ENCODE results near the gene RAET1G. TPM values are rescaled to one million over a fixed set of nuclear protein-coding genes. Genes with fewer than 3 reads are reported as not detected.

Gene RAET1G
- total RNA-seq, 1 donor from 2014 or later, result not detected

- ATAC-seq (ENCODE audit: low read depth) (no peak), DNase-seq (no peak)
- Mint-ChIP-seq H3K27me3 (peaks cover 21% of the 10 kb centered on the region), H3K36me3 (ENCODE audit: low read depth) (no peaks in the 10 kb centered on the region), H3K27ac (no peak overlapping the region), H3K4me3 (no peak overlapping the region), H3K4me1 (no peaks in the 10 kb centered on the region), H3K9me3 (no peaks in the 10 kb centered on the region)
- TF ChIP-seq CTCF (IDR thresholded peaks at IDR 0.05), result no peak
- ChIA-PET POLR2A (no interaction called here), CTCF (no interaction called here)
- intact Hi-C loops (cut with micrococcal nuclease), result no loop called here
These were observed 38.3 kb downstream of the RAET1G start for GRCh38 chr6:149884617-149885016.

- no peak for ATAC-seq (ENCODE audit: low read depth)
- CTCF ChIA-PET, result no interaction called here
These were observed 38.7 kb downstream of the RAET1G start for GRCh38 chr6:149884215-149884614.

GRCh38 chr6:149881860-149882259, 41.1 kb downstream of the RAET1G start:
- ATAC-seq (ENCODE audit: low read depth), result no peak
- no peaks in the 10 kb centered on the region for H3K9me3 Mint-ChIP-seq
- TF ChIP-seq CTCF (IDR thresholded peaks at IDR 0.05), result no peak
- no peak overlapping the region for H3K27ac Mint-ChIP-seq
- no peak overlapping the region for H3K4me3 Mint-ChIP-seq
- peaks cover 35% of the 10 kb centered on the region for H3K27me3 Mint-ChIP-seq
- intact Hi-C loops (cut with micrococcal nuclease), result no loop called here
- DNase-seq, result no peak
- CTCF ChIA-PET, result no interaction called here
- no peaks in the 10 kb centered on the region for H3K4me1 Mint-ChIP-seq
- H3K36me3 Mint-ChIP-seq (ENCODE audit: low read depth), result no peaks in the 10 kb centered on the region
- POLR2A ChIA-PET, result no interaction called here

More at GRCh38 chr6:149884215-149884614, 38.7 kb downstream of the RAET1G start:
- peaks cover 23% of the 10 kb centered on the region for H3K27me3 Mint-ChIP-seq
- POLR2A ChIA-PET, result no interaction called here
- H3K27ac Mint-ChIP-seq, result no peak overlapping the region
- no peak for TF ChIP-seq CTCF (IDR thresholded peaks at IDR 0.05)
- intact Hi-C loops (cut with micrococcal nuclease), result no loop called here
- no peaks in the 10 kb centered on the region for H3K4me1 Mint-ChIP-seq
- DNase-seq, result no peak
- no peak overlapping the region for H3K4me3 Mint-ChIP-seq
- no peaks in the 10 kb centered on the region for H3K9me3 Mint-ChIP-seq
- no peaks in the 10 kb centered on the region for H3K36me3 Mint-ChIP-seq (ENCODE audit: low read depth)

- no peak for ATAC-seq (ENCODE audit: low read depth)
- no peaks in the 10 kb centered on the region for H3K4me1 Mint-ChIP-seq
- H3K27ac Mint-ChIP-seq, result no peak overlapping the region
- H3K4me3 Mint-ChIP-seq, result no peak overlapping the region
- no peaks in the 10 kb centered on the region for H3K9me3 Mint-ChIP-seq
- DNase-seq, result no peak
- POLR2A ChIA-PET, result no interaction called here
- H3K36me3 Mint-ChIP-seq (ENCODE audit: low read depth), result no peaks in the 10 kb centered on the region
- TF ChIP-seq CTCF (IDR thresholded peaks at IDR 0.05), result no peak
- intact Hi-C loops (cut with micrococcal nuclease), result no loop called here
- CTCF ChIA-PET, result no interaction called here
- H3K27me3 Mint-ChIP-seq, result peaks cover 38% of the 10 kb centered on the region
These were observed 41.7 kb downstream of the RAET1G start for GRCh38 chr6:149881066-149881766.

- no peak for TF ChIP-seq CTCF (IDR thresholded peaks at IDR 0.05)
- intact Hi-C loops (cut with micrococcal nuclease), result no loop called here
- Mint-ChIP-seq H3K27ac (no peak overlapping the region), H3K9me3 (peaks cover 2% of the 10 kb centered on the region), H3K36me3 (ENCODE audit: low read depth) (no peaks in the 10 kb centered on the region), H3K4me3 (no peak overlapping the region), H3K27me3 (peaks cover 48% of the 10 kb centered on the region), H3K4me1 (no peaks in the 10 kb centered on the region)
- no peak for DNase-seq
- ATAC-seq (ENCODE audit: low read depth), result no peak
- CTCF ChIA-PET, result no interaction called here
- POLR2A ChIA-PET, result no interaction called here
These were observed 45.3 kb downstream of the RAET1G start for GRCh38 chr6:149877659-149878058.
